OCI-LY7 (cell line): ENCODE data around the gene LDLRAD4.

Experiments
- CTCF ChIP-seq: fragments of 200-600 bp; sonication (generic); conservative IDR thresholded peaks from 2 replicates; pipeline ENCODE4 v1.5.1; 2014; ENCODE audit warnings: mild to moderate bottlenecking, antibody characterized with exemption, low read length, moderate library complexity, mixed read lengths
- EZH2phosphoT487 ChIP-seq: fragments of 200-600 bp; sonication (generic); IDR thresholded peaks from 2 replicates; pipeline ENCODE4 v1.6.1; 2018; ENCODE audit warnings: low read depth, borderline replicate concordance, mild to moderate bottlenecking, mixed run types, antibody characterized with exemption, low read length, moderate library complexity, mixed read lengths

DNA sequence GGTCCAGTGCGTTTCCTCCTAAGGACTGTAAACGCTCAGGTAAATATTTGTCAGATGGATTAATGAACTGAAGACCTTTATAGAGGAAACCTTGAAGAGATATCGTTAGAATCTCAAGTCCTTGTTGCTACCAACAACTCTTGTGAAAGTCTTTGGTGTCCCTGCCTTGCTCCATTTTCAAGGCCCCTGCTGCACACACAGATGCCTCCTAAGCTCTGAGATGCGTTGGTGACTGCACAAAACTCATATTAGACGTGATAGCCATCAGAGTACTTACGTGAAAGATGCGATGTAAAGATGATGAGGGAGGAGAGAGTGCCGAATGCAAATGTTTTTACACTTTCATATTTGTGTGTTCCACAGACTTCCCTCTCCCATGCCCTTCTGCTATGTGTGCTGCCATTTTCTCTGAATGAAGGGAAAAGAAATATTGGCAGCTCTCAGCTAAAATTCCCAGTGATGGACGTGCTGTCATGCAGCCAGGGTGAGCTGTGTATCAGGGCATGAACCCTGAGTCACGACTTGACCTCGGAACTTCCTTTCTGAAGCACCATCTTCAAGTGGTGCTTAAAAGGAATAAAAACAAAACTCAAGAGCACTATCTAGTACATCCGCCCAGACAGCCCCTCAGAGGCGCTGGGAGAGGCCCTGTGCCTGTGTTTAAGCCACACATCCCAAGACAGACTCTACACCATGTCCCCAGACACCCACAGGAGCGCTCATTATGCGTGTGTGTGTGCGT, 390.4 kb downstream of the LDLRAD4 start:
- TF ChIP-seq EZH2phosphoT487 = no peak
- TF ChIP-seq CTCF = no peak
